Measurements from ENCODE around the gene SPDYE16. TPM values are rescaled to one million over a fixed set of nuclear protein-coding genes. Genes with fewer than 3 reads are reported as not detected.
"Not testable (repeated sequence)": the region's sequence is repeated elsewhere in the genome, so short reads cannot be mapped to it uniquely, and the experiment has no call there.

Gene SPDYE16
- total RNA-seq, 1 donor from 2014 or later = not detected

DNA sequence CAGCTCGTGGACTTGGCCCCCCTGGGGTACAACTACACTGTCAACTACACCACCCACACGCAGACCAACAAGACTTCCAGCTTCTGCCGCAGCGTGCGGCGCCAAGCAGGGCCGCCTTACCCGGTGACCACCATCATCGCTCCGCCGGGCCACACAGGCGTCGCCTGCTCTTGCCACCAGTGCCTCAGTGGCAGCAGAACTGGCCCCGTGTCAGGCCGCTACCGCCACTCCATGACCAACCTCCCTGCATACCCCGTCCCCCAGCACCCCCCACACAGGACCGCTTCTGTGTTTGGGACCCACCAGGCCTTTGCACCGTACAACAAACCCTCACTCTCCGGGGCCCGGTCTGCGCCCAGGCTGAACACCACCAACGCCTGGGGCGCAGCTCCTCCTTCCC, 60.4 kb downstream of the SPDYE16 start:
- H3K4me3 ChIP-seq (ENCODE audit: low read depth, low read length); DNase-seq (ENCODE audit: low read depth): not testable (repeated sequence)

Other genes with a start within 250 kb of the SPDYE16 start
- gene HSPB1, start 240.6 kb downstream of the SPDYE16 start, total RNA-seq = 199 and 435 TPM in 2 replicates
- gene YWHAG, start 184.3 kb downstream of the SPDYE16 start, total RNA-seq = 71.4 and 74.7 TPM in 2 replicates
- gene SSC4D, start 133.6 kb downstream of the SPDYE16 start, total RNA-seq = 1.2 and 2.1 TPM in 2 replicates
- gene ZP3, start 118.3 kb downstream of the SPDYE16 start, total RNA-seq = 0.87 and 4.7 TPM in 2 replicates
- gene DTX2, start 81.6 kb downstream of the SPDYE16 start, total RNA-seq = 11.5 and 12.3 TPM in 2 replicates
- not detected in 2 replicates for gene UPK3B, start 32.7 kb downstream of the SPDYE16 start, total RNA-seq
- 4.2 and 7.4 TPM in 2 replicates for gene POMZP3, start 84.0 kb upstream of the SPDYE16 start, total RNA-seq

Measured in epithelial cell of proximal tubule (primary cell).